ENCODE data around the gene OR52H1. TPM values are rescaled to one million over a fixed set of nuclear protein-coding genes. Genes with fewer than 3 reads are reported as not detected.
"Not testable (repeated sequence)": the region's sequence is repeated elsewhere in the genome, so short reads cannot be mapped to it uniquely, and the experiment has no call there.

Gene OR52H1
- not detected for polyA plus RNA-seq

DNA sequence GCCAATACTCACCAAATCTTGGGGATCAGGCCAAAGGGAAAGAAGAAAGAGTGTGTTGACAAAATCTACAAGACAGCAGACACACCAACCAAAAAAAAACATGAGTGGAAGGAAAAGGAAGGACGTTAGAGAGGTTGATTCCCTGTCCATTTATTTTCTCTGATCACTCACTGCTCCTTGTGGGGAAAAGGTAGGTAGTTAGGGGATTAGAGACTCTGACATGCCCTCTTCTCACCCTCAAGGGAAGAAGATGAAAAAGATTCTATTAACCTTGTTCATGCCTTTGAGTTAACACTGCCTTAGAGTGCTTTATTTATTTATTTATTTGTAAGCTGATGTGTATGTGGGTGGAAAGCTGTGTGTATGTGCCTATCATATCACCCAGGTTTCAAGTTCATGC, at the start of gene OR52H1:
Gene OR52H1 (minus strand): TSS at position 101 of the 400 bp plus-strand sequence. CDS start 3,035 bp downstream, outside the sequence.
- H3K36me3 Mint-ChIP-seq = no peaks in the 10 kb centered on the region
- no peak within 1 kb of the TSS for H3K4me3 Mint-ChIP-seq
- H3K9me3 Mint-ChIP-seq = no peaks in the 10 kb centered on the region
- no peaks in the 10 kb centered on the region for H3K4me1 Mint-ChIP-seq
- no peak within 1 kb of the TSS for H3K27ac Mint-ChIP-seq
- DNase-seq = no peak
- peaks cover 0 to 2% (median 0%) of the 10 kb centered on the region in 3 donors for H3K27me3 Mint-ChIP-seq (ENCODE audit: low read depth in 3 of 3)

DNA sequence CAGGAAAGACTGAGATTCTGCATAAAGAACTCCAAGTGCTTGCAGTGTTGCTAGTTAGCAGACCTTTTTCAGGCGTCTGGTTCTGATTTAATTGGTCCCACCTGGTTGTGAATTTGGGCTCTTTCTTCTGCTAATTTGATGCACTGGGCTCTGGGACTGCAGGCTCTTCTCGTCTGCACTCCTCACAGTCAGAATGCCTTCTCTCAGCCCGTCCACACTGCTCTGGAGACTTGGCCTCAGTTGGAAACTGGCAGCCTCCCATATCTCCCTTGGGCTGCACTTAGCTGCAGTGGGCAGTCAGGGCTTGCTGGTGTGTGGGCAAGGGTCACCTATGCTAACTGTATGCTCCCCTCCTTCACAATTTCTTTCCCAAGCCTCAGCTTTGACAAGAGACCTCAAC, 49.6 kb upstream of the OR52H1 start:
- H3K36me3 Mint-ChIP-seq = no peaks in the 10 kb centered on the region
- peaks cover 6 to 11% of the 10 kb centered on the region in 2 donors for H3K4me1 Mint-ChIP-seq
- H3K27me3 Mint-ChIP-seq (ENCODE audit: low read depth in 3 of 3) = peaks cover 0 to 8% (median 3%) of the 10 kb centered on the region in 3 donors
- H3K9me3 Mint-ChIP-seq = no peaks in the 10 kb centered on the region
- DNase-seq = no peak
- peak overlapping the region in 1 of 5 donors; percentile 50 for H3K4me3 Mint-ChIP-seq
- peak overlapping the region in 1 of 6 donors; percentile 37 for H3K27ac Mint-ChIP-seq

DNA sequence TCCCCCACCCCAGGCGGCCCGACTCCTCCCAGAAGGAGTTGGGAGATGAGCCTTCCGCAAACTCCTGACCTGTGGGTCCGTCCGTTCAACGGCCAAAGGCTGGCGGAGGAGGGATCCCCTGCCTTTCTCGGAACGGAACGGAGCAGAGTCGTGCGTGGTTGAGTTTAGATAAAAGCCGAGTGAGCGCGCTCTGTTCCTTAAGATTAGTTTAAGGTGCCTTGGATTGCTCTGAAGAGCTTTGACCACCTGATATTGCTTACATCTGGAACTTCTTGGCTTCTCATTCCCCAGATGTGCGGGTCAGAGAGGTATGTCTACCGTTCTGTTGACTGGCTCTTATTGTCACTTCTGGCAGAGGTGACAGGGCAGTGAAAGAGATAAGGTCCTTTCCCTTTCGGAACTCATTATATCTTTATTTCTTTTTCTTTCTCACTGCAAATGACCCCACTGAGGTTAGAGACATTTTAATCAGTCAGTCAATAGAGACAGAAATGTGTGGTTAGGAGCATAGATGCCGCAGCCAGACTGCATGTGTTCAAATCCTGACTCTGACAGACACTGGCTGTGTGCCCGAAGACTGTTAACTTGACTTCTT, 48.4 kb upstream of the OR52H1 start, which contains the start of gene TRIM6:
Gene TRIM6 (plus strand): TSS at position 31 of the 595 bp plus-strand sequence. CDS start 261 bp downstream, at position 292.
- Mint-ChIP-seq H3K36me3 (no peaks in the 10 kb centered on the region), H3K4me3 (peak within 1 kb of the TSS; percentile 75 to 95 (median 87)), H3K27me3 (ENCODE audit: low read depth in 3 of 3) (peaks cover 0 to 8% (median 3%) of the 10 kb centered on the region in 3 donors), H3K9me3 (no peaks in the 10 kb centered on the region), H3K4me1 (peaks cover 6 to 11% of the 10 kb centered on the region in 2 donors), H3K27ac (peak within 1 kb of the TSS in 4 of 6 donors; percentile 23 to 78 (median 60))
- DNase-seq = peak in 1 of 3 donors; percentile 8

DNA sequence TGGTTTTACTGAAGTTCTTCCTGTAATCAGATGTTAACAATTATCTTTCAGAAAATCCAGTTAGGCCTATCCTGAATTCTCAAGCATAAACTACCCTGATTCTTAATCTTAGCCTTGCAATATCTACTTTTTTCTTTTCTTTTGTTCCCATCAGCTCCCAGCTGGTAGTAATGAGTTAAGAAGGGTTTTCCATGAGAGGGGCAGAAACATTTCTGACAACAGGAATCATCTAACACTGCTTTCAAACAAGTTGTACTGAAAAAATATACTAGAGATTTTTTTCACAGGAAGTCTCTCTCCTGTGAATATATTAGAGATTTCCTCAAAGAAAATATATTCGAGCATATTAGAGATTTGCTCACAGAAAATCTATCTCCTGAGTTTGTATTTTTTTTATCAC, 44.8 kb upstream of the OR52H1 start:
- DNase-seq = no peak
- H3K4me3 Mint-ChIP-seq = no peak overlapping the region
- H3K27me3 Mint-ChIP-seq (ENCODE audit: low read depth in 3 of 3) = peaks cover 2 to 10% (median 5%) of the 10 kb centered on the region in 3 donors
- no peaks in the 10 kb centered on the region for H3K36me3 Mint-ChIP-seq
- no peak overlapping the region for H3K27ac Mint-ChIP-seq
- H3K4me1 Mint-ChIP-seq = peaks cover 6 to 11% of the 10 kb centered on the region in 2 donors
- no peaks in the 10 kb centered on the region for H3K9me3 Mint-ChIP-seq

DNA sequence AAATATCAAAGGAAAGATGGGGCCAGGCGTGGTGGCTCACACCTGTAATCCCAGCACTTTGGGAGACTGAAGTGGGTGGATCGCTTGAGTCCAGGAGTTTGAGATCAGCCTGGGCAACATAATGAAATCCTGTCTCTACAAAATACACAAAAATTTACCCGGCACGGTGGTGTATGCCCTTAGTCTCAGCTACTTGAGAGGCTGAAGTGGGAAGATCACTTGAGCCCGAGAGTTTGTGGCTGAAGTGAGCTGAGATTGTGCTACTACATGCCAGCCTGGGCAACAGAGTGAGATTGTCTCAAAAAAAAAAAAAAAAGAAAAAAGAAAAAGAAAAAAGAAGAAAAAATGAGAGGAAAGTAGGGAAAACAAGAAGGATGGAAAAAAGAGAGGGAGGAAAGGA, 44.3 kb upstream of the OR52H1 start:
- Mint-ChIP-seq H3K4me3 (no peak overlapping the region), H3K9me3 (no peaks in the 10 kb centered on the region), H3K27ac (no peak overlapping the region), H3K4me1 (peaks cover 6 to 11% of the 10 kb centered on the region in 2 donors), H3K27me3 (ENCODE audit: low read depth in 3 of 3) (peaks cover 2 to 10% (median 5%) of the 10 kb centered on the region in 3 donors), H3K36me3 (no peaks in the 10 kb centered on the region)
- DNase-seq = no peak

DNA sequence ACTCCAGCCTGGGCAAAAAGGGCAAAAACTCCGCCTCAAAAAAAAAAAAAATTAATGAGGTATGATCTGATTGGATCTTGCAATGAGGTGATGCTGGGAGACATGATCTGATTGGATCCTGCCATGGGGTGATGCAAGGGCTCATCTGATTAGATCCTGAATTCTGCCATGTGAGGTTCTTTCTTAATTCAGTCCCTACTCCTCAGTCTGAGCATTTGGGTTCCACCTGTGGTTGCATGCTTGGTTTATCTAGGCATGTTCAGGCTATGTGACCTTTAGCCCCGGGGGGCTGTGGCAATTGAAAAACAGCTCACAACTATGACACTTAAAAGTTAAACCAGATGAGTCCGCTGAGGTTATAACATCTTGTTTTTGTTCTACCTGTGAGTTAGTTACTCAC, 43.3 kb upstream of the OR52H1 start:
- Mint-ChIP-seq H3K9me3 (no peaks in the 10 kb centered on the region), H3K27ac (no peak overlapping the region), H3K4me3 (no peak overlapping the region)

DNA sequence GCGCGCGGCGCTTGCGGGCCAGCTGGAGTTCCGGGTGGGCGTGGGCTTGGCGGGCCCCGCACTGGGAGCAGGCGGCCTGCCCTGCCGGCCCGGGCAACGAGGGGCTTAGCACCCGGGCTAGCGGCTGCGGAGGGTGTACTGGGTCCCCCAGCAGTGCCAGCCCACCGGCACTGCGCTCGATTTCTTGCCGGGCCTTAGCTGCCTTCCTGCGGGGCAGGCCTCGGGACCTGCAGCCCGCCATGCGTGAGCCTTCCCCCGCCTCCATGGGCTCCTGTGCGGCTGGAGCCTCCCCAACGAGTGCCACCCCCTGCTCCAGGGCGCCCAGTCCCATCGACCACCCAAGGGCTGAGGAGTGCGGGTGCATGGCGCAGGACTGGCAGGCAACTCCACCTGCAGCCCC, 41.6 kb upstream of the OR52H1 start:
- DNase-seq; H3K9me3 Mint-ChIP-seq; H3K27ac Mint-ChIP-seq; H3K4me1 Mint-ChIP-seq; H3K4me3 Mint-ChIP-seq; H3K27me3 Mint-ChIP-seq (ENCODE audit: low read depth in 3 of 3); H3K36me3 Mint-ChIP-seq: not testable (repeated sequence)

More for the DNA sequence above, 43.3 kb upstream of the OR52H1 start:
- peaks cover 2 to 6% of the 10 kb centered on the region in 2 donors for H3K4me1 Mint-ChIP-seq
- peaks cover 2 to 5% (median 4%) of the 10 kb centered on the region in 3 donors for H3K27me3 Mint-ChIP-seq (ENCODE audit: low read depth in 3 of 3)
- H3K36me3 Mint-ChIP-seq = no peaks in the 10 kb centered on the region
- no peak for DNase-seq

DNA sequence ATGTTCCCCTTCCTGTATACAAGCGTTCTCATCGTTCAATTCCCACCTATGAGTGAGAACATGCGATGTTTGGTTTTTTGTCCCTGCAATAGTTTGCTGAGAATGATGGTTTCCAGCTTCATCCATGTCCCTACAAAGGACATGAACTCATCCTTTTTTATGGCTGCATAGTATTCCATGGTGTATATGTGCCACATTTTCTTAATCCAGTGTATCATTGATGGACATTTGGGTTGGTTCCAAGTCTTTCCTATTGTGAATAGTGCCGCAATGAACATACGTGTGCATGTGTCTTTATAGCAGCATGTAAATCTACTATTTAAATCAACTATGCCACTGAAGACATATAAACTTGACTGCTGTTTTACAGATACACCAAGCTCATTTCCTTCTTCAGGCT, 36.1 kb upstream of the OR52H1 start:
- not testable (repeated sequence) for DNase-seq; H3K9me3 Mint-ChIP-seq; H3K4me3 Mint-ChIP-seq; H3K27ac Mint-ChIP-seq; H3K27me3 Mint-ChIP-seq (ENCODE audit: low read depth in 3 of 3); H3K4me1 Mint-ChIP-seq; H3K36me3 Mint-ChIP-seq

DNA sequence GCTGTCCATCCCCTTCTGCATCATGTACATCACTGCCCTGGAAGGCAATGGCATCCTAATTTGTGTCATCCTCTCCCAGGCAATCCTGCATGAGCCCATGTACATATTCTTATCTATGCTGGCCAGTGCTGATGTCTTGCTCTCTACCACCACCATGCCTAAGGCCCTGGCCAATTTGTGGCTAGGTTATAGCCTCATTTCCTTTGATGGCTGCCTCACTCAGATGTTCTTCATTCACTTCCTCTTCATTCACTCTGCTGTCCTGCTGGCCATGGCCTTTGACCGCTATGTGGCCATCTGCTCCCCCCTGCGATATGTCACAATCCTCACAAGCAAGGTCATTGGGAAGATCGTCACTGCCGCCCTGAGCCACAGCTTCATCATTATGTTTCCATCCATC, 32.7 kb upstream of the OR52H1 start:
- Mint-ChIP-seq H3K27me3 (ENCODE audit: low read depth in 3 of 3) (peaks cover 0 to 7% (median 0%) of the 10 kb centered on the region in 3 donors), H3K27ac (no peak overlapping the region), H3K36me3 (peaks cover 0 to 4% (median 0%) of the 10 kb centered on the region in 3 donors), H3K9me3 (peaks cover 0 to 2% (median 0%) of the 10 kb centered on the region in 6 donors), H3K4me3 (no peak overlapping the region), H3K4me1 (no peaks in the 10 kb centered on the region)
- no peak for DNase-seq

DNA sequence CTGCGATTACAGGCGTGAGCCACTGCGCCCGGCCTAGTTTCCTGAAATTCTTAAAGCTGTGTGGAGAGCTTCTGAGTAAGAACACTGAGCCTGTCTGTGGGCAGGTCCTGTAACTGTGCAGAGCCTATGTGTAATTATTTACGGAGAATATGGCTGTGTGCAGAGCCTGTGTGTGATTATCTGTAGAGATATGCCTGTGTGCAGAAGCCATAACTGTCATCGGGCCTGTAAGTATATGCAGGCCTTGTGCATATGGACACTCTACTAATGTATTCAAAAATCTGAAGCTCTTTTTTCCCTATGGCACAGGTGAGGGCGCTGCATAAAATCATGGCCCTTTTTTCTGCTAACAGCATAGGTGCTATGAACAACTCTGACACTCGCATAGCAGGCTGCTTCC, 32.2 kb upstream of the OR52H1 start, which contains the start of gene OR52B6:
Gene OR52B6 (plus strand): TSS at position 301 of the 400 bp plus-strand sequence. CDS start 0 bp downstream, at position 301.
- Mint-ChIP-seq H3K27me3 (ENCODE audit: low read depth in 3 of 3) (peaks cover 0 to 7% (median 0%) of the 10 kb centered on the region in 3 donors), H3K36me3 (peaks cover 0 to 4% (median 0%) of the 10 kb centered on the region in 3 donors), H3K27ac (no peak within 1 kb of the TSS), H3K9me3 (peaks cover 0 to 2% (median 0%) of the 10 kb centered on the region in 6 donors), H3K4me3 (no peak within 1 kb of the TSS), H3K4me1 (no peaks in the 10 kb centered on the region)
- no peak for DNase-seq

DNA sequence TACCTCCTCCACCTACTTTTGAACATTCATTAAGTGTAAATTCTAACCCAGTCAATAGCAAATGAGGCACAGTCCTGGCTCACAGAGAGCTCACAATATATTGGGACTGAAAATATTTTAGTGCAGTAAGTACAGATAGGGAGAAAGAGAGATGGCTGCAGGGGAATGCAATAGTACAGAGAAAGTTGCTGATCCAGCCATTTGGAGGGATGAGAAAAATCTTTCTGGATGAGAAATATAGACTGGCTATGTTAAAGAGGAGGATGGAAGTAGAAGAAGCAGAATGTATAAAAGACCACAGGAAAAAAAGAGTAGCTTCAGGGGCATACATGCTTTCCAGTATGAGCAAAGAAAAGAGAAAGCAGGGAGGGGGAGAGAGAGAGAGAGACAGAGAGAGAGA, 28.8 kb upstream of the OR52H1 start:
- Mint-ChIP-seq H3K27ac (no peak overlapping the region), H3K27me3 (ENCODE audit: low read depth in 3 of 3) (peaks cover 0 to 7% (median 0%) of the 10 kb centered on the region in 3 donors), H3K4me1 (no peaks in the 10 kb centered on the region), H3K9me3 (no peaks in the 10 kb centered on the region), H3K4me3 (no peak overlapping the region), H3K36me3 (no peaks in the 10 kb centered on the region)
- DNase-seq = no peak

DNA sequence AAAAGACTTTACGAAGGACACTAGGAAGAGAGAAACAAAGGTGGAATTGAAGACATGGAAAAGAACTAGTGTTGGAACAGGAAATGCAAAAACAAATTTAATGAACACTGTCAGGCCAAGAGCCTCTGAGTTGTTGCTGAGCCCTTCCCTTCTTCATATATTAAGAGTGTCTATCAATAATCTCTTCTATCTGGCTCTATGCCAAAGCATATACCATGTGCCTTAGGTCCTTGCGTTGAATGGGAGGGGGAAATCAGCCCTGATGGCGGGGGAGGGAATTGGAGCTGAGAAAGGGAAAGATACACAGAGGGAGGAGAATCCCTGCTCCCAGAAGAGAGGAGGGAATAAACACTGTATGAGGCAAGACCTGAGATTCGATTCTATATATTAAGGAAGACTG, 26.8 kb upstream of the OR52H1 start:
- no peaks in the 10 kb centered on the region for H3K4me1 Mint-ChIP-seq
- no peak overlapping the region for H3K4me3 Mint-ChIP-seq
- H3K36me3 Mint-ChIP-seq = no peaks in the 10 kb centered on the region
- H3K9me3 Mint-ChIP-seq = no peaks in the 10 kb centered on the region
- H3K27me3 Mint-ChIP-seq (ENCODE audit: low read depth in 3 of 3) = peaks cover 0 to 2% (median 0%) of the 10 kb centered on the region in 3 donors
- H3K27ac Mint-ChIP-seq = no peak overlapping the region
- no peak for DNase-seq

DNA sequence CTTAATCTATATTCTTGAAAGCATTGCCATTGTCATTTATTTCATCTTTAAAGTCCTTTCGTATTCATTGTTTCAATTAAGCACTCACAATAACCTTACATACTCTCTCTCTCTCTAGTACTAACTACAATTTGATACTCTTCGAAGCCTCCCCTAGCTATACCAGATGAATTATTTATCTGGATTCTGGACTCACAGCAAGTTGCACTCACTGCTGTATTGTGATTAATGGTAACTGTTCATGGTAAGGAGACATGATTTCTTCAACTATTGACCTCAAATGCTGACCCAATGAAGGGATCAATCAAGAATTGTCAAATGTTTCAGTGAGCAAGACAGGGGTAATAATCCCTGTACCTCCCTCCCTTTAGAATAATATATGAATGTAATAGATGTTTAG, 26.3 kb upstream of the OR52H1 start:
- no peaks in the 10 kb centered on the region for H3K36me3 Mint-ChIP-seq
- H3K4me3 Mint-ChIP-seq = no peak overlapping the region
- DNase-seq = no peak
- no peak overlapping the region for H3K27ac Mint-ChIP-seq
- no peaks in the 10 kb centered on the region for H3K27me3 Mint-ChIP-seq (ENCODE audit: low read depth in 3 of 3)
- no peaks in the 10 kb centered on the region for H3K9me3 Mint-ChIP-seq
- no peaks in the 10 kb centered on the region for H3K4me1 Mint-ChIP-seq

DNA sequence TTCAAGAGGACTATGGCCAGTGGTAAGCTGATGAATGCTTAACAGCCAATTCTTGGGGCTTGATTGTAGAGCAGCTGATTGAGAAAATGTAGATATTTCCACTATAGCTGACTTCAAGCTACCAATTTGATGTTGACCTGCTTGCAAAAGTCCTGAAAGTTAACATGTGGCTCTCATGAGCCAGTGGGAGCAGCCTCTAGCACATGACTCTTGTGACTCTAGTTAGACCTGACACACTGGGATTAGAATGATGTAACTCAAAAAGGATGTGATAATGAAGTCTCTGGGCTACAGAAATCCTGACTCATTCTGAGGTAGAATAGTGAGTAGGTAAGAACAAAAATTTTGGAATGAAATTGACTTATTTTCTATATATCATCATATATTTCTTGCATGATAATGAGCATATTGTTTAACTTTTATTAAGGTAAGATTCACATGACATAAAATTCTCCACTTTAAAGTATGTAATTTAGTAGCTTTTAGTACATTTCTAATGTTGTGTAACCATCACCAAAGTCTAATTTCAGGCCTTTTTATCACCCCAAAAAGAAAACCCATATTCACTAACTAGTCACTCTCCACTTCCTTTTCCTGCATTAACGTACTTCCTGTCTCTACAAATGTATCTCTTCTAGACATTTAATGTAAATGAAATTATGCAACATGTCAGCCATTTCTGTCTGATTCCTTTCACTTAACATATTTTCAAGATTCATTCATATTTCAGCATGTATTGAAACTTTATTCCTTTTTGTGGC, 16.1 kb upstream of the OR52H1 start:
- Mint-ChIP-seq H3K27me3 (ENCODE audit: low read depth in 3 of 3) (peaks cover 7 to 10% (median 10%) of the 10 kb centered on the region in 3 donors), H3K4me1 (peaks cover 14 to 19% of the 10 kb centered on the region in 2 donors), H3K9me3 (peaks cover 0 to 6% (median 0%) of the 10 kb centered on the region in 6 donors), H3K4me3 (no peak overlapping the region), H3K27ac (no peak overlapping the region), H3K36me3 (peaks cover 0 to 3% (median 0%) of the 10 kb centered on the region in 3 donors)
- no peak for DNase-seq

Measured in immature natural killer cell (primary cell).